ENCODE data around the gene HS3ST4. TPM values are rescaled to one million over a fixed set of nuclear protein-coding genes. Genes with fewer than 3 reads are reported as not detected.
"Not testable (repeated sequence)": the region's sequence is repeated elsewhere in the genome, so short reads cannot be mapped to it uniquely, and the experiment has no call there.

Gene HS3ST4
- total and polyA plus RNA-seq, 7 experiments from 2014 or later, result not detected

DNA sequence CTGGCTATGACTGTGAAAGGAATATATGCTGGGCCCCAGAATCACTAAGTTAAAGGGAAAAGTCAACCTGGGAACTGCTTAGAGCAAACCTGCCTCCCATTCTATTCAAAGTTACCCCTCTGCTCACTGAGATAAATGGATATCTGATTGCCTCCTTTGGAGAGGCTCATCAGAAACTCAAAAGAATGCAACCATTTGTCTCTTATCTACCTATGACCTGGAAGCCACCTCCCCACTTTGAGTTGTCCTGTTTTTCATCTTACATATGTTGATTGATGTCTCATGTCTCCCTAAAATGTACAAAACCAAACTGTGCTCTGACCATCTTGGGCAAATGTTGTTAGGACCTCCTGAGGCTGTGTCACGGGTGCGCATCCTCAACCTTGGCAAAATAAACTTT lies 84.5 kb downstream of the HS3ST4 start:
- CTCF ChIA-PET; H3K36me3 ChIP-seq (ENCODE audit: control insufficient read depth in 2 of 3, insufficient read depth in 3 of 3, low read length in 3 of 3); POLR2A ChIA-PET; H3K27me3 ChIP-seq (ENCODE audit: control insufficient read depth in 2 of 2, insufficient read depth in 2 of 2, low read length in 2 of 2); H3K4me1 Mint-ChIP-seq; H3K4me3 ChIP-seq (ENCODE audit: low read length); ATAC-seq; H3K4me1 ChIP-seq (ENCODE audit: control insufficient read depth in 2 of 2, insufficient read depth in 2 of 2, low read length in 2 of 2); intact Hi-C loops (cut with micrococcal nuclease); H3K4me3 Mint-ChIP-seq; H3K9me3 ChIP-seq (ENCODE audit: control insufficient read depth in 2 of 3, low read length in 3 of 3); H3K36me3 Mint-ChIP-seq; H3K27ac ChIP-seq (ENCODE audit: low read depth, low read length); H3K27ac Mint-ChIP-seq; DNase-seq: not testable (repeated sequence)
- Mint-ChIP-seq H3K27me3 (peaks cover 0 to 44% (median 16%) of the 10 kb centered on the region in 5 donors), H3K9me3 (peaks cover 0 to 16% (median 4%) of the 10 kb centered on the region in 11 donors)

DNA sequence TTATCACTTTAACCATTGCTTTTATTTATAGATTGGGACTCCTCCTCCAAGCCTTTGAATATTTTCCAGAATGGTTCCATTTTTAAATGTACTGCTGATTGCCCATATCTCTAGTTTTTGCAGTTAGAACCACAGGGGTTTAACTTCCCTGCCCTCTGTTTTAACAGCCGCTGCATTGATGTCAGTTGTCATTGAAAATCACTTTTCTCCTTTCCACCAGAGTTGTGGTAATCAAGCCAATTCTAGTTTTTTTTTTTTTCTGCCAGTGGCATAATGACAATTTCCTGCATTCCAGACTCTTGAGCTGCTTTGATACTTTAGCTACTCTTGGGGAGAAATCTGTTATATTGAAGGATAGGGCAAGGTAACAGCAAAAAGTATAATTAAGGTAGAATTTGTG lies 91.5 kb downstream of the HS3ST4 start:
- H3K9me3 Mint-ChIP-seq, result peaks cover 0 to 7% (median 0%) of the 10 kb centered on the region in 11 donors
- intact Hi-C loops (cut with micrococcal nuclease), result no loop called here
- no peaks in the 10 kb centered on the region for H3K4me1 Mint-ChIP-seq
- Histone ChIP-seq H3K4me3 (ENCODE audit: low read length) (no peak overlapping the region), H3K27ac (ENCODE audit: low read depth, low read length) (no peak overlapping the region), H3K4me1 (ENCODE audit: control insufficient read depth in 2 of 2, insufficient read depth in 2 of 2, low read length in 2 of 2) (no peaks in the 10 kb centered on the region), H3K27me3 (ENCODE audit: control insufficient read depth in 2 of 2, insufficient read depth in 2 of 2, low read length in 2 of 2) (no peaks in the 10 kb centered on the region), H3K36me3 (ENCODE audit: control insufficient read depth in 2 of 3, insufficient read depth in 3 of 3, low read length in 3 of 3) (no peaks in the 10 kb centered on the region), H3K9me3 (ENCODE audit: control insufficient read depth in 2 of 3, low read length in 3 of 3) (no peaks in the 10 kb centered on the region)
- ATAC-seq (no peak), DNase-seq (no peak)
- ChIA-PET CTCF (no interaction called here), POLR2A (no interaction called here)
- no peaks in the 10 kb centered on the region for H3K36me3 Mint-ChIP-seq
- H3K4me3 Mint-ChIP-seq, result no peak overlapping the region
- peaks cover 3 to 31% (median 19%) of the 10 kb centered on the region in 5 donors for H3K27me3 Mint-ChIP-seq
- no peak overlapping the region for H3K27ac Mint-ChIP-seq

- DNase-seq, result no peak
- Mint-ChIP-seq H3K9me3 (peaks cover 0 to 7% (median 0%) of the 10 kb centered on the region in 11 donors), H3K27me3 (peaks cover 3 to 17% (median 7%) of the 10 kb centered on the region in 5 donors), H3K4me1 (no peaks in the 10 kb centered on the region), H3K36me3 (no peaks in the 10 kb centered on the region), H3K27ac (no peak overlapping the region), H3K4me3 (no peak overlapping the region)
- Histone ChIP-seq H3K4me3 (ENCODE audit: low read length) (no peak overlapping the region), H3K36me3 (ENCODE audit: control insufficient read depth in 2 of 3, insufficient read depth in 3 of 3, low read length in 3 of 3) (no peaks in the 10 kb centered on the region), H3K4me1 (ENCODE audit: control insufficient read depth in 2 of 2, insufficient read depth in 2 of 2, low read length in 2 of 2) (no peaks in the 10 kb centered on the region), H3K9me3 (ENCODE audit: control insufficient read depth in 2 of 3, low read length in 3 of 3) (no peaks in the 10 kb centered on the region), H3K27me3 (ENCODE audit: control insufficient read depth in 2 of 2, insufficient read depth in 2 of 2, low read length in 2 of 2) (no peaks in the 10 kb centered on the region), H3K27ac (ENCODE audit: low read depth, low read length) (no peak overlapping the region)
- CTCF ChIA-PET, result no interaction called here
- POLR2A ChIA-PET, result no interaction called here
- intact Hi-C loops (cut with micrococcal nuclease), result no loop called here
- no peak for ATAC-seq
Observed at GRCh38 chr16:25785361-25785760, 93.6 kb downstream of the HS3ST4 start.

- ATAC-seq (no peak), DNase-seq (no peak)
- no peak overlapping the region for H3K4me3 ChIP-seq (ENCODE audit: low read length)
- H3K9me3 ChIP-seq (ENCODE audit: control insufficient read depth in 2 of 3, low read length in 3 of 3), result no peaks in the 10 kb centered on the region
- ChIA-PET POLR2A (interaction anchor here (0.7 kb wide), 1 partner anchor 22 kb away, joined by 3 read pairs; no protein-coding TSS in a partner anchor), CTCF (no interaction called here)
- no peaks in the 10 kb centered on the region for H3K36me3 ChIP-seq (ENCODE audit: control insufficient read depth in 2 of 3, insufficient read depth in 3 of 3, low read length in 3 of 3)
- no peaks in the 10 kb centered on the region for H3K4me1 ChIP-seq (ENCODE audit: control insufficient read depth in 2 of 2, insufficient read depth in 2 of 2, low read length in 2 of 2)
- intact Hi-C loops (cut with micrococcal nuclease), result no loop called here
- Mint-ChIP-seq H3K27me3 (peaks cover 3 to 17% (median 6%) of the 10 kb centered on the region in 5 donors), H3K4me3 (no peak overlapping the region), H3K9me3 (peaks cover 0 to 7% (median 0%) of the 10 kb centered on the region in 11 donors), H3K27ac (no peak overlapping the region), H3K4me1 (no peaks in the 10 kb centered on the region), H3K36me3 (no peaks in the 10 kb centered on the region)
- no peaks in the 10 kb centered on the region for H3K27me3 ChIP-seq (ENCODE audit: control insufficient read depth in 2 of 2, insufficient read depth in 2 of 2, low read length in 2 of 2)
- H3K27ac ChIP-seq (ENCODE audit: low read depth, low read length), result no peak overlapping the region
Observed at GRCh38 chr16:25786748-25787147, 95.0 kb downstream of the HS3ST4 start.

- Mint-ChIP-seq H3K9me3 (peaks cover 0 to 7% (median 0%) of the 10 kb centered on the region in 11 donors), H3K36me3 (no peaks in the 10 kb centered on the region), H3K4me1 (no peaks in the 10 kb centered on the region), H3K27me3 (peaks cover 3 to 17% (median 7%) of the 10 kb centered on the region in 5 donors), H3K27ac (no peak overlapping the region), H3K4me3 (no peak overlapping the region)
- DNase-seq, result no peak
- ChIA-PET CTCF (no interaction called here), POLR2A (no interaction called here)
- Histone ChIP-seq H3K27ac (ENCODE audit: low read depth, low read length) (no peak overlapping the region), H3K4me1 (ENCODE audit: control insufficient read depth in 2 of 2, insufficient read depth in 2 of 2, low read length in 2 of 2) (no peaks in the 10 kb centered on the region), H3K27me3 (ENCODE audit: control insufficient read depth in 2 of 2, insufficient read depth in 2 of 2, low read length in 2 of 2) (no peaks in the 10 kb centered on the region), H3K9me3 (ENCODE audit: control insufficient read depth in 2 of 3, low read length in 3 of 3) (no peaks in the 10 kb centered on the region), H3K36me3 (ENCODE audit: control insufficient read depth in 2 of 3, insufficient read depth in 3 of 3, low read length in 3 of 3) (no peaks in the 10 kb centered on the region), H3K4me3 (ENCODE audit: low read length) (no peak overlapping the region)
- ATAC-seq, result no peak
- intact Hi-C loops (cut with micrococcal nuclease), result no loop called here
Observed at GRCh38 chr16:25788637-25789036, 96.9 kb downstream of the HS3ST4 start.

DNA sequence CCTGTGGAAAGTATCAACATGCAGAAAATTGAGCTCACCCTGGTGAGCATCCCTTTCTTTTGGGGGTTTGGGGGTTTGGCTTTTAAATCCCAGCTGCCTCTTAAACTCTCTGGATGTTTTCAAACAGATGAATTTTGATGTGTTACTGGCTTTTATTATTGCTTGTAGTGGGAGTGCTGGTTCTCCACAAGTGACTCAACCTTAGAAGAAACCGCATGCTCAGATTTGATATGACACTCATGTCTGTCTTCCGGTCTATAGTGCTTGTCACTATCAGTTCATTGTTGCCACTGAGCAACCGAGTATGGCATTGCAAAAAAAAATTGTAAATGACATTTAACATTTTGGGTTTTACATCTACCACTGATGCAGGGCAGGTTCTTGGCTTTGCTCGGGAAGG lies 104.5 kb downstream of the HS3ST4 start:
- Mint-ChIP-seq H3K4me3 (no peak overlapping the region), H3K36me3 (no peaks in the 10 kb centered on the region), H3K9me3 (peaks cover 0 to 15% (median 2%) of the 10 kb centered on the region in 11 donors), H3K4me1 (no peaks in the 10 kb centered on the region), H3K27ac (no peak overlapping the region), H3K27me3 (peaks cover 0 to 33% (median 27%) of the 10 kb centered on the region in 5 donors)
- intact Hi-C loops (cut with micrococcal nuclease), result no loop called here
- ChIA-PET CTCF (no interaction called here), POLR2A (no interaction called here)
- DNase-seq (no peak), ATAC-seq (no peak)
- no peaks in the 10 kb centered on the region for H3K36me3 ChIP-seq (ENCODE audit: control insufficient read depth in 2 of 3, insufficient read depth in 3 of 3, low read length in 3 of 3)
- no peaks in the 10 kb centered on the region for H3K9me3 ChIP-seq (ENCODE audit: control insufficient read depth in 2 of 3, low read length in 3 of 3)
- no peak overlapping the region for H3K4me3 ChIP-seq (ENCODE audit: low read length)
- H3K27me3 ChIP-seq (ENCODE audit: control insufficient read depth in 2 of 2, insufficient read depth in 2 of 2, low read length in 2 of 2), result no peaks in the 10 kb centered on the region
- no peaks in the 10 kb centered on the region for H3K4me1 ChIP-seq (ENCODE audit: control insufficient read depth in 2 of 2, insufficient read depth in 2 of 2, low read length in 2 of 2)
- no peak overlapping the region for H3K27ac ChIP-seq (ENCODE audit: low read depth, low read length)

DNA sequence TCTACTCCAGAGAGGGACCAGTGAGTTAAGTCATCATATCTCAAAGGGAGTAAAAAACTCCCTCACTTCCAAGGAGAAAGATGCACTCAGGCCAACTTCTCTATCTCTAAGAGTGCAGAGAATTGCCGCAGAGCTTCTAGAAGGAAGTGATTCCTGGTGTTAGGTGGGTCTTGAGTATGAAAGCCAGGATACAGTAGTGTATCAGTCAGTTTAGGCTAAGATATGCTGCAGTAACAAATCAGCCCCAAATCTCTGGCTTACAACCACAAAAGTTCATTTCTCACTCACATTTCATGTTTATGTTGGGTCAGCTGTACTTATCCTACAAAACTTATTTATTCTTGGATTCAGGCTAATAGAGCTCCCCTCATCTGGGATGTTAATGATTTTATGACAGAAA lies 106.3 kb downstream of the HS3ST4 start:
- ATAC-seq (no peak), DNase-seq (no peak)
- Mint-ChIP-seq H3K4me3 (no peak overlapping the region), H3K36me3 (no peaks in the 10 kb centered on the region), H3K9me3 (peaks cover 0 to 15% (median 2%) of the 10 kb centered on the region in 11 donors), H3K27me3 (peaks cover 3 to 33% (median 27%) of the 10 kb centered on the region in 5 donors), H3K4me1 (no peaks in the 10 kb centered on the region), H3K27ac (no peak overlapping the region)
- Histone ChIP-seq H3K4me1 (ENCODE audit: control insufficient read depth in 2 of 2, insufficient read depth in 2 of 2, low read length in 2 of 2) (no peaks in the 10 kb centered on the region), H3K9me3 (ENCODE audit: control insufficient read depth in 2 of 3, low read length in 3 of 3) (no peaks in the 10 kb centered on the region), H3K27ac (ENCODE audit: low read depth, low read length) (no peak overlapping the region), H3K27me3 (ENCODE audit: control insufficient read depth in 2 of 2, insufficient read depth in 2 of 2, low read length in 2 of 2) (no peaks in the 10 kb centered on the region), H3K4me3 (ENCODE audit: low read length) (no peak overlapping the region), H3K36me3 (ENCODE audit: control insufficient read depth in 2 of 3, insufficient read depth in 3 of 3, low read length in 3 of 3) (no peaks in the 10 kb centered on the region)
- POLR2A ChIA-PET, result no interaction called here
- intact Hi-C loops (cut with micrococcal nuclease), result no loop called here
- CTCF ChIA-PET, result no interaction called here

All from naive thymus-derived CD4-positive, alpha-beta T cell (primary cell).